Ovary (tissue), 3 donors: ENCODE measurements around the gene ZNF423.

Source experiments
- POLR2A ChIP-seq: fragments of 450-650 bp; IDR thresholded peaks from one replicate; pipeline ENCODE4 v1.6.1; 2017; ENCODE audit warnings: antibody characterized with exemption, mild to moderate bottlenecking, moderate library complexity
- TF ChIP-seq, protein P1 (sequence below), 3 donors: fragments of 450-650 bp in 2 of 3; fragments of 200-600 bp in 1 of 3; IDR thresholded peaks; one replicate each; pipeline versions ENCODE4 v1.5.1 to v1.8.0; 2016 to 2022; ENCODE audit warnings: antibody characterized with exemption in 3 of 3, mild to moderate bottlenecking in 1 of 3
- donor health status: DM: no; HTN: no; CAD: no.

DNA sequence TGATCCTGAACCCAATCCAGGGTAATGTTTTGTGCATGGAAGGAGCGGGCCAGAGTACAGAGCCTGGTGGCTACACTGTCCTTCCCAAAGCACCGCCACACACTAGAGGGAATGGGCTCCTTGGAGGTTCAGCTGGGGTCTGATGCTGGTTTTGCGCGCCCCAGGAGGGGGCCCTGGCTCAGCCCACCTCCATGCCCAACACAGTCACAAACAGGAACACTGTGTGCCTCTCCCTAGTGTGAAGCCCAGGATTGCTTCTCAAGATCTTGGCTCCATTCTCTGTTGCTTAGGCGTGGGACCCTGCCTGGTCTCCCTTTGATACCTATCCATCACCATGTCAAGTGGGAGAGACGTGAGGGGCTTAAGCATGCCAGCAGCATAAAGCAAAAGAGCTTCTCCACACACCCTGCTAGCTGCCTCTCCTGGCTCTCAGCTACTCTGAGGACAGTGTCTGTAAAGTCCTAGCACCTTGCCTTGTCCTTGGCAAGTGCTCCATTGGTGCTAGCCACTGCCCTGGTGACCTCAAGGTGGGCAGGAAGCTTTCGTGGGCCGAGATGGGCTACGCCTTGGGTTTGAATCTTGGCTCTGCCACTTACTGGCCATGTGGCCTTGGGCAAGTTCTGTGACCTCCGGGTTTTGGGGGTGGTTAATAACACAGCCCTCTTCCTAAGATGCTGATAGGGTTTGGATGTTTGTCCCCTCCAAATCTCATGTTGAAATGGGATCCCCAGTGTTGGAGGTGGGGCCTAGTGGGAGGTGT is 360.1 kb downstream of the ZNF423 start:
- TF ChIP-seq, protein P1, sequence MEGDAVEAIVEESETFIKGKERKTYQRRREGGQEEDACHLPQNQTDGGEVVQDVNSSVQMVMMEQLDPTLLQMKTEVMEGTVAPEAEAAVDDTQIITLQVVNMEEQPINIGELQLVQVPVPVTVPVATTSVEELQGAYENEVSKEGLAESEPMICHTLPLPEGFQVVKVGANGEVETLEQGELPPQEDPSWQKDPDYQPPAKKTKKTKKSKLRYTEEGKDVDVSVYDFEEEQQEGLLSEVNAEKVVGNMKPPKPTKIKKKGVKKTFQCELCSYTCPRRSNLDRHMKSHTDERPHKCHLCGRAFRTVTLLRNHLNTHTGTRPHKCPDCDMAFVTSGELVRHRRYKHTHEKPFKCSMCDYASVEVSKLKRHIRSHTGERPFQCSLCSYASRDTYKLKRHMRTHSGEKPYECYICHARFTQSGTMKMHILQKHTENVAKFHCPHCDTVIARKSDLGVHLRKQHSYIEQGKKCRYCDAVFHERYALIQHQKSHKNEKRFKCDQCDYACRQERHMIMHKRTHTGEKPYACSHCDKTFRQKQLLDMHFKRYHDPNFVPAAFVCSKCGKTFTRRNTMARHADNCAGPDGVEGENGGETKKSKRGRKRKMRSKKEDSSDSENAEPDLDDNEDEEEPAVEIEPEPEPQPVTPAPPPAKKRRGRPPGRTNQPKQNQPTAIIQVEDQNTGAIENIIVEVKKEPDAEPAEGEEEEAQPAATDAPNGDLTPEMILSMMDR (IDR thresholded peaks at IDR 0.05) = no peak
- no peak for TF ChIP-seq POLR2A
